ENCODE results near the gene KRT86. TPM values are rescaled to one million over a fixed set of nuclear protein-coding genes. Genes with fewer than 3 reads are reported as not detected.

KRT86 gene
- total and polyA plus RNA-seq, 2 of the 8 experiments (the other 6 are each of a cell fraction or from before 2014, with no cell fraction given) = 0.12 TPM; not detected in 1

DNA sequence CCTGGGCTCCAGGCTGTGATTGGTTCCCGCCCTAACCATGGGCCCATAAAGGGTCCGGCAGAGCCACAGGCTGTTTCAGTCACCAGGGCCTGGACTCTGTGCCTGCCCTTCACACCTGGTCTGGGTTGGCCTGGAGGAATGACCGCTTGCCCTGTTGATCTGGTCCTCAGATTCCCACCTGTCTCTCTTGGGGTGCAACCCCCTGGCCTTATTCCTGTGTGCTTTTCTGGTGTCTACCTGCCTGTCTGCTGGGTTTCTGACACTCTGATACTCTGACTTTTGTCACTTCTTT lies 49.7 kb downstream of the KRT86 start (continued):
- TF ChIP-seq, protein P1, sequence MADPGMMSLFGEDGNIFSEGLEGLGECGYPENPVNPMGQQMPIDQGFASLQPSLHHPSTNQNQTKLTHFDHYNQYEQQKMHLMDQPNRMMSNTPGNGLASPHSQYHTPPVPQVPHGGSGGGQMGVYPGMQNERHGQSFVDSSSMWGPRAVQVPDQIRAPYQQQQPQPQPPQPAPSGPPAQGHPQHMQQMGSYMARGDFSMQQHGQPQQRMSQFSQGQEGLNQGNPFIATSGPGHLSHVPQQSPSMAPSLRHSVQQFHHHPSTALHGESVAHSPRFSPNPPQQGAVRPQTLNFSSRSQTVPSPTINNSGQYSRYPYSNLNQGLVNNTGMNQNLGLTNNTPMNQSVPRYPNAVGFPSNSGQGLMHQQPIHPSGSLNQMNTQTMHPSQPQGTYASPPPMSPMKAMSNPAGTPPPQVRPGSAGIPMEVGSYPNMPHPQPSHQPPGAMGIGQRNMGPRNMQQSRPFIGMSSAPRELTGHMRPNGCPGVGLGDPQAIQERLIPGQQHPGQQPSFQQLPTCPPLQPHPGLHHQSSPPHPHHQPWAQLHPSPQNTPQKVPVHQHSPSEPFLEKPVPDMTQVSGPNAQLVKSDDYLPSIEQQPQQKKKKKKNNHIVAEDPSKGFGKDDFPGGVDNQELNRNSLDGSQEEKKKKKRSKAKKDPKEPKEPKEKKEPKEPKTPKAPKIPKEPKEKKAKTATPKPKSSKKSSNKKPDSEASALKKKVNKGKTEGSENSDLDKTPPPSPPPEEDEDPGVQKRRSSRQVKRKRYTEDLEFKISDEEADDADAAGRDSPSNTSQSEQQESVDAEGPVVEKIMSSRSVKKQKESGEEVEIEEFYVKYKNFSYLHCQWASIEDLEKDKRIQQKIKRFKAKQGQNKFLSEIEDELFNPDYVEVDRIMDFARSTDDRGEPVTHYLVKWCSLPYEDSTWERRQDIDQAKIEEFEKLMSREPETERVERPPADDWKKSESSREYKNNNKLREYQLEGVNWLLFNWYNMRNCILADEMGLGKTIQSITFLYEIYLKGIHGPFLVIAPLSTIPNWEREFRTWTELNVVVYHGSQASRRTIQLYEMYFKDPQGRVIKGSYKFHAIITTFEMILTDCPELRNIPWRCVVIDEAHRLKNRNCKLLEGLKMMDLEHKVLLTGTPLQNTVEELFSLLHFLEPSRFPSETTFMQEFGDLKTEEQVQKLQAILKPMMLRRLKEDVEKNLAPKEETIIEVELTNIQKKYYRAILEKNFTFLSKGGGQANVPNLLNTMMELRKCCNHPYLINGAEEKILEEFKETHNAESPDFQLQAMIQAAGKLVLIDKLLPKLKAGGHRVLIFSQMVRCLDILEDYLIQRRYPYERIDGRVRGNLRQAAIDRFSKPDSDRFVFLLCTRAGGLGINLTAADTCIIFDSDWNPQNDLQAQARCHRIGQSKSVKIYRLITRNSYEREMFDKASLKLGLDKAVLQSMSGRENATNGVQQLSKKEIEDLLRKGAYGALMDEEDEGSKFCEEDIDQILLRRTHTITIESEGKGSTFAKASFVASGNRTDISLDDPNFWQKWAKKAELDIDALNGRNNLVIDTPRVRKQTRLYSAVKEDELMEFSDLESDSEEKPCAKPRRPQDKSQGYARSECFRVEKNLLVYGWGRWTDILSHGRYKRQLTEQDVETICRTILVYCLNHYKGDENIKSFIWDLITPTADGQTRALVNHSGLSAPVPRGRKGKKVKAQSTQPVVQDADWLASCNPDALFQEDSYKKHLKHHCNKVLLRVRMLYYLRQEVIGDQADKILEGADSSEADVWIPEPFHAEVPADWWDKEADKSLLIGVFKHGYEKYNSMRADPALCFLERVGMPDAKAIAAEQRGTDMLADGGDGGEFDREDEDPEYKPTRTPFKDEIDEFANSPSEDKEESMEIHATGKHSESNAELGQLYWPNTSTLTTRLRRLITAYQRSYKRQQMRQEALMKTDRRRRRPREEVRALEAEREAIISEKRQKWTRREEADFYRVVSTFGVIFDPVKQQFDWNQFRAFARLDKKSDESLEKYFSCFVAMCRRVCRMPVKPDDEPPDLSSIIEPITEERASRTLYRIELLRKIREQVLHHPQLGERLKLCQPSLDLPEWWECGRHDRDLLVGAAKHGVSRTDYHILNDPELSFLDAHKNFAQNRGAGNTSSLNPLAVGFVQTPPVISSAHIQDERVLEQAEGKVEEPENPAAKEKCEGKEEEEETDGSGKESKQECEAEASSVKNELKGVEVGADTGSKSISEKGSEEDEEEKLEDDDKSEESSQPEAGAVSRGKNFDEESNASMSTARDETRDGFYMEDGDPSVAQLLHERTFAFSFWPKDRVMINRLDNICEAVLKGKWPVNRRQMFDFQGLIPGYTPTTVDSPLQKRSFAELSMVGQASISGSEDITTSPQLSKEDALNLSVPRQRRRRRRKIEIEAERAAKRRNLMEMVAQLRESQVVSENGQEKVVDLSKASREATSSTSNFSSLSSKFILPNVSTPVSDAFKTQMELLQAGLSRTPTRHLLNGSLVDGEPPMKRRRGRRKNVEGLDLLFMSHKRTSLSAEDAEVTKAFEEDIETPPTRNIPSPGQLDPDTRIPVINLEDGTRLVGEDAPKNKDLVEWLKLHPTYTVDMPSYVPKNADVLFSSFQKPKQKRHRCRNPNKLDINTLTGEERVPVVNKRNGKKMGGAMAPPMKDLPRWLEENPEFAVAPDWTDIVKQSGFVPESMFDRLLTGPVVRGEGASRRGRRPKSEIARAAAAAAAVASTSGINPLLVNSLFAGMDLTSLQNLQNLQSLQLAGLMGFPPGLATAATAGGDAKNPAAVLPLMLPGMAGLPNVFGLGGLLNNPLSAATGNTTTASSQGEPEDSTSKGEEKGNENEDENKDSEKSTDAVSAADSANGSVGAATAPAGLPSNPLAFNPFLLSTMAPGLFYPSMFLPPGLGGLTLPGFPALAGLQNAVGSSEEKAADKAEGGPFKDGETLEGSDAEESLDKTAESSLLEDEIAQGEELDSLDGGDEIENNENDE (IDR thresholded peaks at IDR 0.05; ENCODE audit: insufficient replicate concordance, low read length) = no peak
- TF ChIP-seq, protein P2, sequence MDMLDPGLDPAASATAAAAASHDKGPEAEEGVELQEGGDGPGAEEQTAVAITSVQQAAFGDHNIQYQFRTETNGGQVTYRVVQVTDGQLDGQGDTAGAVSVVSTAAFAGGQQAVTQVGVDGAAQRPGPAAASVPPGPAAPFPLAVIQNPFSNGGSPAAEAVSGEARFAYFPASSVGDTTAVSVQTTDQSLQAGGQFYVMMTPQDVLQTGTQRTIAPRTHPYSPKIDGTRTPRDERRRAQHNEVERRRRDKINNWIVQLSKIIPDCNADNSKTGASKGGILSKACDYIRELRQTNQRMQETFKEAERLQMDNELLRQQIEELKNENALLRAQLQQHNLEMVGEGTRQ (IDR thresholded peaks at IDR 0.05; ENCODE audit: low read length) = no peak
- TF ChIP-seq EZH2 (IDR thresholded peaks at IDR 0.05; ENCODE audit: low read depth, low read length, severe bottlenecking) = no peak
- no peak for TF ChIP-seq ASH2L (IDR thresholded peaks at IDR 0.05; ENCODE audit: low read length)
- TF ChIP-seq TEAD4 (IDR thresholded peaks at IDR 0.05; ENCODE audit: low read depth, low read length) = no peak
- no peak for TF ChIP-seq CBX5 (IDR thresholded peaks at IDR 0.05; ENCODE audit: low read depth, low read length)
- TF ChIP-seq, protein P3, sequence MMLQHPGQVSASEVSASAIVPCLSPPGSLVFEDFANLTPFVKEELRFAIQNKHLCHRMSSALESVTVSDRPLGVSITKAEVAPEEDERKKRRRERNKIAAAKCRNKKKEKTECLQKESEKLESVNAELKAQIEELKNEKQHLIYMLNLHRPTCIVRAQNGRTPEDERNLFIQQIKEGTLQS (IDR thresholded peaks at IDR 0.05; ENCODE audit: insufficient read depth, low read depth, low read length) = no peak
- no peak for TF ChIP-seq NRF1 (IDR thresholded peaks at IDR 0.05; ENCODE audit: low read depth, low read length)
- TF ChIP-seq RNF2 (IDR thresholded peaks at IDR 0.05; ENCODE audit: borderline replicate concordance, low read depth, low read length, missing control alignments, poor library complexity, severe bottlenecking) = no peak
- no peak for TF ChIP-seq TBP (IDR thresholded peaks at IDR 0.05; ENCODE audit: low read depth, low read length)
